GM19025 (cell line): Measurements from ENCODE around the gene FSTL5.
"Not testable (repeated sequence)": the region's sequence is repeated elsewhere in the genome, so short reads cannot be mapped to it uniquely, and the experiment has no call there.

Source experiments
- ATAC-seq: cut with Tn5 transposase; IDR thresholded peaks from one replicate; pipeline ENCODE4 v1.9.1; 2021; ENCODE audit warnings: mild to moderate bottlenecking, low read depth, moderate library complexity; ENCODE audit not compliant: unreplicated experiment

The FSTL5 gene

DNA sequence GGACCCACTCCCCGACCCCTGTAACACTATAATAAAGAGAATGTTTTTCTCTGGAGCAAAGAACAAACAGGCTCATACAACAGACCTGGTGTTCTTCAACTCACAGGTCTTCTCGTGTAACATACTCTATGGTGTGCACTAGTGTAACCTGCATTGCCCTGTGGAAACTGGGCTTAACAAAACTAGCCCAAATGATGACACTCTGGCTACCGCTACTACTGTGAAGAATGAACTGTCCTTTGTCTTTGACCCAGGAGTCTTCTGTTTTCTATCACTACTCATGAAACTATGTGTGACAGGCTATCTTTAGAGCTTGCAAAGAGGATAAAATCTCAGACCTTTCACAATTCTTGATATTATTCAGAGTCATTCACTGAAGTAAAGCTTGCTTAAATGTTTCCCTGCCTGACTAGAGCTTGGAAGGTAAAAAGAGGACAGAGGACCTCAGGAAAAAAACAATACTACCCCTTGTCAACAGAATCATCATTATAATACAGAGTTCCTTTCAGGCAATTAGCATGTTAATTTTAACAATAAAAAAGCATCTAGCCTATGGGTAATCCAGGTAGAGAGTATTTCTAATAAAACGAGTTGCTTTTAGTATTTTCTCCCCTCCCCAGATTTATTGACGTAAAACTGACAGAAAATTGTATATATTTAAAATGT, 59.2 kb downstream of the FSTL5 start:
- no peak for ATAC-seq

DNA sequence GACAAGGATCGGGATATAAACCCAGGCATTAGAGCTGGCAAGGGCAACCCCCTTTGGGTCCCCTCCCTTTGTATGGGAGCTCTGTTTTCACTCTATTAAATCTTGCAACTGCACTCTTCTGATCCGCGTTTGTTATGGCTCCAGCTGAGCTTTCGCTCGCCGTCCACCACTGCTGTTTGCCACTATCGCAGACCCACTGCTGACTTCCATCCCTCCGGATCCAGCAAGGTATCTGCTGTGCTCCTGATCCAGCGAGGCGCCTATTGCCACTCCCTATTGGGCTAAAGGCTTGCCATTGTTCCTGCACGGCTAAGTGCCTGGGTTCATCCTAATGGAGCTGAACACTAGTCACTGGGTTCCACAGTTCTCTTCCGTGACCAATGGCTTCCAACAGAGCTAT, 59.9 kb downstream of the FSTL5 start:
- ATAC-seq: not testable (repeated sequence)

GRCh38 chr4:162102713-162103112, 61.1 kb downstream of the FSTL5 start:
- no peak for ATAC-seq

- no peak for ATAC-seq
Measured at GRCh38 chr4:162101337-162101736, 62.5 kb downstream of the FSTL5 start.

- no peak for ATAC-seq
Measured at GRCh38 chr4:162075726-162076125, 88.1 kb downstream of the FSTL5 start.

DNA sequence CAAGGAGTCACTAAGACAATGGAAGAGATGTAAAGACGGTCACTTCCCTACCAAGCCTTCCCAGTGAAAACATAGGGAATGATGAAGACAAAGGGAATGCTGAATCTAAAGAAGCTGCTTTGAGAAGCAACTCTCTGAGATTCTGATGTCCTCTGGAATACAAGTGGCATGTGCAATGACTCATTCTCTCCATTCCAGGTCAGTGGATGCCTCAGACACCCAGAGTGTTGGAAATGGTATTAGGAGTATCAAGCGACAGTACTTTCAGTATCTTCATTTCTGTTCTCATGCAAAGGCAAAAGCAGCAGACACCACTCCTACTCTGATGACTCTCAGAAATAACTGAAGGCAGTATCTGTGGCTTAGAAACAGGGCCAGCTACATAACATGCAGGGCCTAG, 102.6 kb downstream of the FSTL5 start:
- ATAC-seq: no peak

DNA sequence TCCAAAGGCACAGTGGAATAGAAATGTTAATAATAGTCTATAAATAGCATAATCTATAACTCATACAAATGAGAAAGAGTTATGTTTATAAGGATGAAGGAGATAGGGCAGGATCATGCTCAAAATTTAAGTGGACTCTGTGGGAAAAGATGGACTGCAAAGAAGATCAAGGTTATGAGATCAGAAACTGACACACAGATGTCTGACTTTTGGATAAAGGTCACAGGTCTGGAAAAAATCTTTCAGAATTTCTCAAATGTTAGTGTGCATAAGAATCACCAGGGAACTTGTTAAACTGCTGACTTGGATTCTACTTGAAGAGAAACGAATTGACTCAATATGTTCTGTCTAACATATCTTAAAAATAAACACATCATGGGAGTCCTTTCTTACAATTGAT, 104.1 kb downstream of the FSTL5 start:
- ATAC-seq: no peak

- no peak for ATAC-seq
Measured at GRCh38 chr4:162056990-162057389, 106.8 kb downstream of the FSTL5 start.

DNA sequence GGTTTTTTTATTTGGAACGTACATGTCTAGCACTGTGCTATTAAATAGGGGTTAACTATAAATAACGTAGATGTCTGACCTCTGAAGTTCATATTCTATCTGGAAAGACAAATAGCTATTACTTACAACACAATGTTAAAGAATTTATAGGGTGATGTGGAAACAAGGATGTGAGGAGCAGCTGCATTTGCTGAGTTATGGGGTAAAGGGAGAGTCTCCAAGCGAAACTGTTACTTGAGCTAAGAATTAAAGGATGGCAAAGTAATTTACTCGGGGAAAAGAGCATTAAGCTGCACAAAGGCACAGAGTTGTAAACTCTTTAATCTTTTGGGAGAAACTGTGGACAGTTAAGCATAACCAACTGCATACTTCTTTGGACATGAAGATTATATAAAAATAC, 117.7 kb downstream of the FSTL5 start:
- no peak for ATAC-seq

DNA sequence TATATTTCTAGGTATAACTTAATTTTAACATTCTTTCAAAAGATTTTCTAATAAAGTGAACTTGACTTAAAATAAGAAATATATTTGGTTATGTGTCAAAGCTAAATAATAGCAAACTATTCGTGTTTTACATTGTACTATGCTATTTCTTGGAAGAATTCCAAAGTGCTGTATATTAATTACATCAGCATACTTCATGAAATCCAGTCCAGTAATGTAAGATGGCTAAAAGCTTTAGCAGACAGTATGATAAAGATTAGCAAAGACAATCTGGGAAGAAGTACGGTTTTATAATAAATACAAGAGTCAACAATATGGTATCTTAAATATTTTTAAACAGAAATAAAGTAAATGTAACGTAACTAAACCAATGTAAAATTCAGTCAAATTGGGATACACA, 125.7 kb downstream of the FSTL5 start:
- ATAC-seq: no peak

GRCh38 chr4:162017863-162018262, 145.9 kb downstream of the FSTL5 start:
- ATAC-seq: no peak

GRCh38 chr4:162016991-162017390, 146.8 kb downstream of the FSTL5 start:
- no peak for ATAC-seq

DNA sequence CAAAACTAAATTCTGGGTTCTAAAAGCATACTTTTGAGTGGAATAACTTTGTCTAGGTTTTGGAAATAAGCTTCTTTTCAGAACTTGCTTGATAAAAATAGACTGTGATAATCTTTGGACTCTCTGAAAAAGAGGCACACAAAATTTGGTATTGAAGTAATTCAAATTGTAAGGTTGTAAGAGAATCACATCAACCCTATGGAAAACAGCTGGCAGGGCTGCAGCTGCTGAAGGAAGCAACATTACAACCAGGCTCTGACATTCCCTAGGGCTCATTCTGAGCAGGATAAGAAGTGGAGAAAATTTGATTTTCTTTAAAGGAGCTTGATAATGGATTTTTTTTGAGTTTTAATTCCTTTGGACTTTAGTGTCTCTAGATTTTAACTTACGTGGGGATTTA, 147.6 kb downstream of the FSTL5 start:
- no peak for ATAC-seq

GRCh38 chr4:162015090-162015489, 148.7 kb downstream of the FSTL5 start:
- ATAC-seq: no peak

DNA sequence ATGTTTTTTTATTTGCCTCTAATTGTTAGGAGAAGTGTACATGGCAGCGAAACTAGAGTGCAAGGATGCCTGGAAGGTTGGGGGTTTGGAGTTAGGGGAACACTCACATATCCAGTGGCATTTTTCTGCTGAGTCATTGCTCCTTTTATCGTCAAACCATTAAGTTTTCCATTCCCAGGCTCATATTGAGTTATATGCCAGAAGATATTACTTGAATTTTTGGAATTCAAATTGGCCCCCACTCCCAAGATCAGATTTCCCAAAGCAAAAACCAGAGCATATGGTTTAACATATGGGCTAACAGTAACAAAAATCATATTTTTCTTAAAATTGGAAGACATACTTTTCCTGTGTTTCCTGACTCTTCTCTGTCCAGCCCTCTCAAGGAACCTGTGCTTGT, 152.7 kb downstream of the FSTL5 start:
- no peak for ATAC-seq

DNA sequence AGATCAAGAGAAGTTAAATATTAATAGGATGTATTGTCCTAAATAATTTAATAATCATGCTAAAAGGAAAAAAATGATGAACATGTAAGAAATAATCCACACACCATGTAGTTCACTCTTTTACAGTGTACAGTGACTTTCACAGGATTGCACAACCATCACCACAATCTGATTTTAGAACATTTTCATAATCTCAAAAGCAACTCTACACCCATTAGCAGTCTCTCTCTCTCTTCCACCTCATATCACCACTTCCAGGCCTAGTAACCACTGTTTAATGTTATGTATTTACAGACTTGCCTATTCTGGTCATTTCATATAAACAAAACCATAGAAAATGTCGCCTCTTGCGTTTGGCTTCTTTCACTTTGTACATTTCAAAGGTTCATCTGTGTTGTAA, 153.4 kb downstream of the FSTL5 start:
- no peak for ATAC-seq

DNA sequence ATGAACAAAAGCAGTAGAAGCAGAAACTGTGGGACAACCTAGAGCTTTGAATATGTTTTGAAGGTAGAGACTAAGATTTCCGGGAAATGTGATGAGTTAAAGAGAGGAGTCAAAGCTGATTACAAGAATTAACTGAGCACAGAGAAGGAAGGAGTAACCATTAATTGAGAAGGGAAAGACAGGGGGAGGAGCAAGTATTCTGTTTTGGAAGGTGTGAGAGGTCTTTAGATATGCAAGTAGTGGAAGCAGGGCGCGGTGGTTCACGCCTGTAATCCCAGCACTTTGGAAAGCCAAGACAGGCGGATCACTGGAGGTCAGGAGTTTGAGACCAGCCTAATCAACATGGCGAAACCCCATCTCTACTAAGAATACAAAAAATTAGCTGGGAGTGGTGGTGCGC, 171.5 kb downstream of the FSTL5 start:
- no peak for ATAC-seq

DNA sequence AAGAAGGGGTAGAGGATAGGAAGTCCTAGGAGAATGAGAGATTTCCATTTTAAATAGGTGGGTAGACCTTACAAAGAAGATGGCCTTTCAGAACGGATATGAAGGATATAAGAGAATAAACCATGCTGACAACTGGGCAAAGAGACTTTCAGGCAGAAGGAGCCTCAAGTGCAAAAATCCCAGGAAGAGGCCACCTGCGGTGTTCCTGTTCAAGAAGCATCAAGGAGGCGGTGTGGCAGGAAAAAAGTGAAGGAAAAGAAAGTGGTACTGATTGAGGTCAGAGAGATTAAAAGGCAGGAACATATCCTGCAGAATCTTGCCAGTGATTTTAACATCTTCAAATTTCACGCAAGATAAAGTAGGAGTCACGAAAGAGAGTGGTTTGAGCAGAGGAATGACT, 172.0 kb downstream of the FSTL5 start:
- no peak for ATAC-seq

DNA sequence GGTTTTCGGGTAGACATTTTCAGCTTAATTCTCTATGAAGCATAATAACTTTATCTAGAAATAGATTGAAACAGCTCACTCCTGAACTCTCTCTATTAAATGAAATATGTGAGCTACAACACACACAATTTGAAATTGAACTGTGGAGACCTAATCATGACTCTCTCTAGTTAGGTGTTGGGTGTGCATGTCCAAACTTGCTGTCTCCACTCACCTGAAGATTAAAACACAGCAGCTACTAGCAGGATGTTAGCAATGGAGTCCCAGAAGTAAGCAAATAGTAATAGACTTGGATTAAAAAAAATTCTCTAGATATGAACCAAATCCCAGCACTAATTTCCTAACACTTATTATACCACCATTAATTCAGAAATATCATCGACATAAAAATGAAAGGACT, 173.1 kb downstream of the FSTL5 start:
- no peak for ATAC-seq

- no peak for ATAC-seq
Measured at GRCh38 chr4:161988946-161989345, 174.9 kb downstream of the FSTL5 start.

DNA sequence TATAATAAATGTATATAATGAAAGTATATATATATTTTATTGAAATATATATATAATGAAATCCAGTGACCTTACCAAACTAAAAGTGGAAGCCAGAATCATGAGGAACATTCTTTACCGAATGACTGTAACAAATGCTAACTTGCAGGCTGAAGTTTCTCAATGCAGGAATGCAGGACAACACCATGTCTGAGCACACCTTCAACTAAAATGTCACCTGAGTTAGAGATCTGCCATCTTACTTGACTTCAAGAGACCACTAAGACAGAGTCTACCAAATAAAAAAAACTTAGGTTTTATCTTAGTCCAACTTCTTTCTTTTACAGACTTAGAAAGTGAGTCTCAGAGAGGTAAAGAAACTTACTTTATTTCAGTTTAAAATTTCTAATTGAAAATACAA, 176.2 kb downstream of the FSTL5 start:
- ATAC-seq: no peak

DNA sequence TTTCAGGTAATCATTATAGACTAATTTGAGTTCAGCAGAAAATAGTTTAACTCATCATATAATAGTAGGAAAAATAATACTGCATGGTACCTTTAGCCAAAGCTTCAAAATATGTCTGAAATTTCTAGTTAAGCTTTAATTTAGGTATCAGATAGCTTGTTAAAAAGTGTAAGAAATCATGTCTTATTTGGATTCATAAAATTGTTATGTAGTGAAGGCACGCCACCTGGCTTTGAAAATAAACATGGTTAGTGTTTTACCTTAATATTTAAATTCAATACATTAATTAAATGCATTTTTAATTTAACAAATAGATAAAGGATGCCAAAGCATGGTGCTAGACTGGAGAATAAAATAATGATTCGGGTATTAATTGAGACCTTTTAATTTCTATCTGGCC, 211.4 kb downstream of the FSTL5 start:
- no peak for ATAC-seq
